Lower leg skin (tissue), 4 donors: ENCODE data around the gene MORC1. TPM values are rescaled to one million over a fixed set of nuclear protein-coding genes. Genes with fewer than 3 reads are reported as not detected.
"Not testable (repeated sequence)": the region's sequence is repeated elsewhere in the genome, so short reads cannot be mapped to it uniquely, and the experiment has no call there.

Experiments
- DNase-seq, 2 donors: peaks; one replicate each; pipeline ENCODE4 v3.0.0-alpha.2; 2019; ENCODE audit warnings: low spot score in 2 of 2
- H3K4me3 ChIP-seq: fragments of 200-600 bp; sonication (generic); 2 replicates; pipeline ENCODE4 v1.5.1; 2017; ENCODE audit warnings: mild to moderate bottlenecking, low read depth; ENCODE audit not compliant: poor library complexity, severe bottlenecking
- POLR2A ChIP-seq, 2 donors: fragments of 450-650 bp; IDR thresholded peaks; one replicate each; pipeline ENCODE4 v1.6.1; 2016 to 2017; ENCODE audit warnings: antibody characterized with exemption in 2 of 2, mild to moderate bottlenecking in 1 of 2, moderate library complexity in 1 of 2
- WGBS, 2 donors: methylation state at CpG; one replicate each; pipeline ENCODE4 v1.1.5; 2018; 5-methylcytosine and 5-hydroxymethylcytosine counted together
- intact Hi-C: fragments of 100-400 bp; cut with DNase I; formaldehyde crosslinking; loops from one replicate; pipeline ENCODE4 v1.15.0; 2023; ENCODE audit warnings: low total_unique reads
- total RNA-seq, 4 donors: library from RNA; depleted of rRNA; stranded (reverse); fragments of >200 nt; gene quantifications; one replicate each; pipeline ENCODE4 v1.1.0, GENCODE V29; 2016
- TF ChIP-seq, protein P1 (sequence below), 3 donors: fragments of 450-650 bp; IDR thresholded peaks; one replicate each; pipeline ENCODE4 v1.5.1; 2016; ENCODE audit warnings: antibody characterized with exemption in 3 of 3, mild to moderate bottlenecking in 3 of 3, moderate library complexity in 2 of 3

MORC1 gene
- total RNA-seq, 4 donors from 2014 or later = not detected

DNA sequence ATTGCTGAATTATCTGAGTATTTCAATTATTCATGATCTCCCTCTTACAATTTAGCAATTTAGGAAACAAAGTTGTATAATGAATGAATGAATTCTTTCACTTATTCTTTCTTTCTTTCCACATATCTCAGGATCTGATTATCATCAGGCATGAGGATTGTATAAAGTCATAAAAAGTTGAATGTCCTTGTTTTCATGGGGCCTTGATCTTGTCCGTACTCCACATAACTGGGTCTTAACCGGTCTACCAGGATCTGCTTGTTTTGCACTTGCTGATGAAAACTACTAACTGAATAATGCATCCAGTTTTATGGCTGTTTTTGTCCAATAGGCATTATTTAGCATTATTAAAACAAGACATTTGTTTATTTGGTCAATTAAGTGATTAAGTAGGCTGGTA, 31.1 kb upstream of the MORC1 start:
- intact Hi-C loops = no loop called here
- WGBS, 2 donors = 91 to 94% methylated on average over 2 of the region's 2 CpGs
- no peak overlapping the region for H3K4me3 ChIP-seq
- no peak for TF ChIP-seq POLR2A (IDR thresholded peaks at IDR 0.05)
- TF ChIP-seq, protein P1, sequence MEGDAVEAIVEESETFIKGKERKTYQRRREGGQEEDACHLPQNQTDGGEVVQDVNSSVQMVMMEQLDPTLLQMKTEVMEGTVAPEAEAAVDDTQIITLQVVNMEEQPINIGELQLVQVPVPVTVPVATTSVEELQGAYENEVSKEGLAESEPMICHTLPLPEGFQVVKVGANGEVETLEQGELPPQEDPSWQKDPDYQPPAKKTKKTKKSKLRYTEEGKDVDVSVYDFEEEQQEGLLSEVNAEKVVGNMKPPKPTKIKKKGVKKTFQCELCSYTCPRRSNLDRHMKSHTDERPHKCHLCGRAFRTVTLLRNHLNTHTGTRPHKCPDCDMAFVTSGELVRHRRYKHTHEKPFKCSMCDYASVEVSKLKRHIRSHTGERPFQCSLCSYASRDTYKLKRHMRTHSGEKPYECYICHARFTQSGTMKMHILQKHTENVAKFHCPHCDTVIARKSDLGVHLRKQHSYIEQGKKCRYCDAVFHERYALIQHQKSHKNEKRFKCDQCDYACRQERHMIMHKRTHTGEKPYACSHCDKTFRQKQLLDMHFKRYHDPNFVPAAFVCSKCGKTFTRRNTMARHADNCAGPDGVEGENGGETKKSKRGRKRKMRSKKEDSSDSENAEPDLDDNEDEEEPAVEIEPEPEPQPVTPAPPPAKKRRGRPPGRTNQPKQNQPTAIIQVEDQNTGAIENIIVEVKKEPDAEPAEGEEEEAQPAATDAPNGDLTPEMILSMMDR (IDR thresholded peaks at IDR 0.05) = no peak
- no peak for DNase-seq

DNA sequence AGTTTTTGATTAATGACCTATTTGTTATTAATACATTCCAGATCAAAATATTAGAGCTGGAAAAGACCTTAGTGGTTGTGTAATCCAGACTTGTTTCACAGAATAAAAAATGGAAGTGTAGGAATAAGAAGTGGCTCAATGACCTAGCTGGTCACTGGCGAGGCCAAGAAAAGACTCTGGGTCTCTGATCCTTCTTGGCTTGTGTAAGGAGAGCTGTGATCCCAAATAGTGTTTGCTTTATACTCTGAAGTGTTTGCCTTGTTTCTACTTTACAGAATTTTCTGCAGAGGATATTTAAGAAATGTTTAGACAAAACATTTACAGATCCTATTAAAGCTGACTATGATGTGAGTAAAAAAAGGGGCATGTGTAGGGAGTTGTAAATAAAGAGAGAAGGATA, 25.7 kb upstream of the MORC1 start:
- TF ChIP-seq, protein P1 (IDR thresholded peaks at IDR 0.05) = no peak
- no peak for TF ChIP-seq POLR2A (IDR thresholded peaks at IDR 0.05)
- no peak for DNase-seq
- H3K4me3 ChIP-seq = no peak overlapping the region
- intact Hi-C loops = no loop called here
- WGBS, 2 donors = 81 to 87% methylated on average over 1 of the region's 1 CpG

DNA sequence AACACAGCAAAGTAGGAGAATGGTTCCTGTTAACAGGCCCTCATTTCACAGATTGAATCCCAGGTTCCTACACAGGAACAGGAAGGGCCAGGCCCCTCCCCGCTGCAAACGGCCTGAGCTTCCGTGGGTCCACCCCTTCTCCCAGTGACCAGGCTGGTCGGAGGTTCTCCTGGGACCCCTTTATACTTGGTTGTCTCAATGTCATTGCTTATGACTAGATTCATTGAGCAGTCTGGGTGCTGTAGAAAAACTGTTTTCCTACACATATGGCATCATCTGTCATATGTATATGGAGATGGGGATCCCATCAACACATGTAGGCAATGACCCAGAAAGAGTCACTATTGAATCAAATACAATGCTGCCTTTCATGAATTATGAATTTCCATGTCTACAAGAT, 22.4 kb upstream of the MORC1 start:
- no peak overlapping the region for H3K4me3 ChIP-seq
- no peak for DNase-seq
- intact Hi-C loops = no loop called here
- 72 to 93% methylated on average over 4 of the region's 4 CpGs for WGBS, 2 donors
- TF ChIP-seq POLR2A (IDR thresholded peaks at IDR 0.05) = no peak
- TF ChIP-seq, protein P1 (IDR thresholded peaks at IDR 0.05) = no peak

DNA sequence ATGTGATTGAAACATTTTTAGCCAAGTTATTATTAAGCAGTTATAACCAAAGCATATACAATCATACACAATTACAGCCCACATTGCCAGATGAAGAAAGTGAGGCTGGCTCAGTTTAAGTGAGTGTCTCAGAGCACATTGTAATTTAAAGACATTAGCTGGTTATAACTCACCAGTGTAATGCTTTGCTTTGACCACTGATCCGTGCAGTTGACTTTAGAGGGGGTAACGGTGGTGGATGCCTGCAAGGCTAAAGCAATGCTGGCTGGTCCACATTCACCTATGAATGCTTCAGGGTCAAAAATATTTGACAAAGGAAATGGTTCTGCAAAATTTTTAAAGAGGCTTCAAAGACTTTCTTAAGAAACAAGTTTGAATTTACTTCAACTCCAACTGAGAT, 19.8 kb upstream of the MORC1 start:
- no peak overlapping the region for H3K4me3 ChIP-seq
- TF ChIP-seq, protein P1 (IDR thresholded peaks at IDR 0.05) = no peak
- no peak for TF ChIP-seq POLR2A (IDR thresholded peaks at IDR 0.05)
- intact Hi-C loops = no loop called here
- WGBS, 2 donors = 54 to 68% methylated on average over 2 of the region's 2 CpGs
- DNase-seq = no peak

DNA sequence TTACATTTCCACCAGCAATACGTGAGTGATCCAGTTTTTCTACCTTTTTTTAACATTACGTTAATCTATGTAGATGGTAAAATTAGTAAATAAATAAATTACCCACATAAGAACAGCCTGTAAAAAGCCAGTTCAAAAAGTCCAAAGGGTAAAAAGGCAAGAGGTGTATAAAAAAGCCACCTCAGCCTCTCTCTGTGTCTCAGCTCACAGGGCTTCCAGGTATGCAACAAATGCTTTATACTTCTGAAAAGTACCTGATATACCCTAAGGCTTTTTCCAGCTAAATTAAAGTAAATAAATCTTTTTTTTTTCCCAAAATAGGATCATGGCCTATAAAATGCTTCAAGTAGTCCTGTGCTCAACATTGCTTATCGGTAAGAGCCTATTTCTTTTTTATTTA, 18.6 kb upstream of the MORC1 start, which contains the start of gene C3orf85:
C3orf85 (plus strand) TSS at position 197 of the 400 bp plus-strand sequence; CDS start at position 326, 129 bp downstream.
- 45 to 57% methylated on average over 3 of the region's 3 CpGs for WGBS, 2 donors
- intact Hi-C loops = no loop called here
- no peak for DNase-seq
- H3K4me3 ChIP-seq = no peak within 1 kb of the TSS
- TF ChIP-seq, protein P1 (IDR thresholded peaks at IDR 0.05) = no peak

DNA sequence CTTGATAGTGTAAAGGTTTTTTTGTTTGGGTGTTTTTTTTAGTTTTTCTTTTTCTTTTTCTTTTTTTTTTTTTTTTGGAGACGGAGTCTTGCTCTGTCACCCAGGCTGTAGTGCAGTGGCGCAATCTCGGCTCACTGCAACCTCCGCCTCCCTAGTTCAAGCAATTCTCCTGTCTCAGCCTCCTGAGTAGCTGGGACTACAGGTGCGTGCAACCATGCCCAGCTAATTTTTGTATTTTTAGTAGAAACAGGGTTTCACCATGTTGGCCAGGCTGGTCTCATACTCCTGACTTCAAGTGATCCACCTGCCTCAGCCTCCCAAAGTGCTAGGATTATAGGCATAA, 15.5 kb upstream of the MORC1 start:
- DNase-seq, H3K4me3 ChIP-seq, intact Hi-C loops: not testable (repeated sequence)
- WGBS, 2 donors = 90 to 97% methylated on average over 5 of the region's 5 CpGs
